GM18498 (cell line): Measurements from ENCODE around the gene NACC1.

Experiments used
- ATAC-seq: cut with Tn5 transposase; IDR thresholded peaks from one replicate; pipeline ENCODE4 v1.9.1; 2021; ENCODE audit warnings: mild to moderate bottlenecking, moderate library complexity; ENCODE audit not compliant: unreplicated experiment

Gene NACC1

GRCh38 chr19:13117772-13118423 is at the start of gene NACC1:
TSS of gene NACC1 (plus strand) at chr19:13118264. CDS start at chr19:13135208, 16,944 bp downstream.
- peak; percentile 67 for ATAC-seq

- no peak for ATAC-seq
These were observed 48.4 kb upstream of the NACC1 start for GRCh38 chr19:13069415-13070359.

GRCh38 chr19:13070425-13071140 is 47.5 kb upstream of the NACC1 start:
- no peak for ATAC-seq

- ATAC-seq = no peak
These were observed 46.4 kb upstream of the NACC1 start for GRCh38 chr19:13071444-13072187.

GRCh38 chr19:13072188-13072908 is 45.7 kb upstream of the NACC1 start:
- no peak for ATAC-seq

- no peak for ATAC-seq
These were observed 44.8 kb upstream of the NACC1 start for GRCh38 chr19:13073263-13073662.

GRCh38 chr19:13074378-13074777 is 43.7 kb upstream of the NACC1 start:
- no peak for ATAC-seq

- no peak for ATAC-seq
These were observed 41.7 kb upstream of the NACC1 start for GRCh38 chr19:13076320-13076719.

- no peak for ATAC-seq
These were observed 41.3 kb upstream of the NACC1 start for GRCh38 chr19:13076787-13077186.

- no peak for ATAC-seq
These were observed 40.8 kb upstream of the NACC1 start for GRCh38 chr19:13077240-13077639.

- ATAC-seq = no peak
These were observed 39.7 kb upstream of the NACC1 start for GRCh38 chr19:13078381-13078780.

GRCh38 chr19:13078897-13079541 is 39.0 kb upstream of the NACC1 start:
- no peak for ATAC-seq

GRCh38 chr19:13079542-13079986 is 38.5 kb upstream of the NACC1 start:
- no peak for ATAC-seq

GRCh38 chr19:13082192-13083007 is 35.7 kb upstream of the NACC1 start:
- ATAC-seq = no peak

- ATAC-seq = no peak
These were observed 35.1 kb upstream of the NACC1 start for GRCh38 chr19:13083008-13083404.

- no peak for ATAC-seq
These were observed 34.4 kb upstream of the NACC1 start for GRCh38 chr19:13083627-13084026.

- no peak for ATAC-seq
These were observed 32.4 kb upstream of the NACC1 start for GRCh38 chr19:13085666-13086065.

GRCh38 chr19:13086341-13086740 is 31.7 kb upstream of the NACC1 start:
- no peak for ATAC-seq

- no peak for ATAC-seq
These were observed 30.8 kb upstream of the NACC1 start for GRCh38 chr19:13087295-13087694.
